Endothelial cell of umbilical vein (primary cell): ENCODE measurements around the gene FBXO11. TPM values are rescaled to one million over a fixed set of nuclear protein-coding genes. Genes with fewer than 3 reads are reported as not detected.

ENCODE experiments used
- BruUV-seq: library from RNA; stranded (reverse); fragments of 400-500 nt; replicated peaks from 2 replicates; lab custom pipeline; 2021; lab: Mats Ljungman, UMichigan
- CTCF ChIA-PET: fragments of 300-600, 350-600 bp; sonication (Branson Sonifier 250); formaldehyde crosslinking; loops from one replicate; lab custom pipeline; 2021; ENCODE audit warnings: antibody characterized with exemption, inconsistent platforms; lab: Charles Lee
- POLR2A ChIA-PET: fragments of 300-600, 350-600 bp; sonication (Branson Sonifier 250); formaldehyde crosslinking; loops from one replicate; lab custom pipeline; 2021; ENCODE audit warnings: antibody characterized with exemption, inconsistent platforms; lab: Charles Lee
- DNase-seq: peaks from one replicate; pipeline ENCODE4 v3.0.0-alpha.2; 2011; ENCODE audit warnings: low read depth, low spot score
- FAIRE-seq: peaks from 2 replicates; lab custom pipeline; 2011; peaks lifted over from hg19 to GRCh38; lab: Jason Lieb, UNC
- H2AFZ ChIP-seq: 2 replicates; pipeline ENCODE4 v1.6.0; 2012; ENCODE audit warnings: low read depth, low read length, control low read depth, inconsistent platforms
- H3K27ac ChIP-seq: 2 replicates; pipeline ENCODE4 v1.5.1; 2011; ENCODE audit warnings: low read depth, mild to moderate bottlenecking, control low read depth, low read length, moderate library complexity; ENCODE audit not compliant: insufficient read depth
- H3K27me3 ChIP-seq, 2 experiments: 2 replicates each; pipeline versions ENCODE4 v1.6.0 to v1.6.1; 2011; ENCODE audit warnings: low read length in 2 of 2, mixed read lengths in 1 of 2; ENCODE audit not compliant: control insufficient read depth in 2 of 2, insufficient read depth in 2 of 2
- H3K36me3 ChIP-seq, 2 experiments: 2 replicates in 1 of 2; 3 replicates in 1 of 2; pipeline ENCODE4 v1.5.1; 2011; ENCODE audit warnings: low read length in 2 of 2, mild to moderate bottlenecking in 1 of 2, moderate library complexity in 1 of 2; ENCODE audit not compliant: control insufficient read depth in 2 of 2, insufficient read depth in 2 of 2; ENCODE audit errors: extremely low read depth in 1 of 2
- H3K4me1 ChIP-seq: 3 replicates; pipeline ENCODE4 v1.5.1; 2011; ENCODE audit warnings: mild to moderate bottlenecking, low read length; ENCODE audit not compliant: control insufficient read depth, insufficient read depth; ENCODE audit errors: extremely low read depth
- H3K4me2 ChIP-seq: 2 replicates; pipeline ENCODE4 v1.6.1; 2011; ENCODE audit warnings: low read length, control low read depth, mixed read lengths; ENCODE audit not compliant: insufficient read depth
- H3K4me3 ChIP-seq, 3 experiments: fragments of 200-600 bp in 1 of 3; sonication (generic), shearing (Covaris generic) in 1 of 3; replicated peaks in 1 of 3; 2 replicates each; pipeline ENCODE4 v1.5.1; 2011 to 2016; ENCODE audit warnings: control low read depth in 3 of 3, low read length in 3 of 3, mild to moderate bottlenecking in 2 of 3, inconsistent platforms in 1 of 3, low read depth in 1 of 3, moderate library complexity in 1 of 3; ENCODE audit not compliant: insufficient read depth in 1 of 3
- H3K79me2 ChIP-seq: 2 replicates; pipeline ENCODE4 v1.6.0; 2012; ENCODE audit warnings: low read length, inconsistent platforms; ENCODE audit not compliant: control insufficient read depth, insufficient read depth
- H3K9ac ChIP-seq: replicated peaks from 2 replicates; pipeline ENCODE3; 2011; ENCODE audit warnings: low read length, control low read depth; ENCODE audit not compliant: insufficient read depth; ENCODE audit errors: extremely low read depth
- H3K9me1 ChIP-seq: replicated peaks from 3 replicates; pipeline ENCODE4 v1.6.0; 2011; ENCODE audit warnings: mild to moderate bottlenecking, low read length; ENCODE audit not compliant: control insufficient read depth, insufficient read depth; ENCODE audit errors: extremely low read depth
- H3K9me3 ChIP-seq: replicated peaks from 2 replicates; pipeline ENCODE4 v1.5.1; 2012; ENCODE audit warnings: low read length, inconsistent platforms; ENCODE audit not compliant: control insufficient read depth, insufficient read depth
- H4K20me1 ChIP-seq: replicated peaks from 2 replicates; pipeline ENCODE3; 2011; ENCODE audit warnings: mild to moderate bottlenecking, low read length; ENCODE audit not compliant: control insufficient read depth, insufficient read depth; ENCODE audit errors: extremely low read depth
- FOS ChIP-seq: IDR thresholded peaks from 2 replicates; pipeline ENCODE4 v1.6.1; 2011; ENCODE audit warnings: mild to moderate bottlenecking, low read length, moderate library complexity, borderline replicate concordance; ENCODE audit not compliant: insufficient read depth
- GATA2 ChIP-seq: IDR thresholded peaks from 2 replicates; pipeline ENCODE4 v1.7.0; 2011; ENCODE audit warnings: low read depth, mild to moderate bottlenecking, moderate library complexity, mixed read lengths, low read length; ENCODE audit not compliant: insufficient read length, insufficient read depth
- JUN ChIP-seq: IDR thresholded peaks from 2 replicates; pipeline ENCODE4 v1.6.1; 2011; ENCODE audit warnings: borderline replicate concordance, low read depth; ENCODE audit not compliant: insufficient read length, insufficient read depth
- MYC ChIP-seq: IDR thresholded peaks from one replicate; pipeline ENCODE4 v1.6.1; 2011; ENCODE audit warnings: mild to moderate bottlenecking, low read depth, low read length
- POLR2AphosphoS5 ChIP-seq: IDR thresholded peaks from 2 replicates; pipeline ENCODE4 v1.6.1; 2012; ENCODE audit warnings: low read depth, mild to moderate bottlenecking, control low read depth, low read length, moderate library complexity; ENCODE audit not compliant: insufficient read depth
- dilution Hi-C: fragments of 300-500 bp; cut with MboI; formaldehyde crosslinking; loops from one replicate; pipeline ENCODE4 v1.15.0; 2019; ENCODE audit warnings: low sequenced_read_pairs; ENCODE audit not compliant: extremely low pct_ligation_motif_present
- intact Hi-C: fragments of 100-400 bp; cut with micrococcal nuclease; formaldehyde crosslinking; loops from one replicate; pipeline ENCODE4 v1.10.0; 2022
- polyA plus RNA-seq, 4 experiments: library from polyadenylated mRNA; depleted of rRNA in 3 of 4; stranded (reverse) in 3 of 4; unstranded in 1 of 4; fragments of >200 nt; gene quantifications; 2 replicates each; pipeline versions ENCODE4 v1.2.1 to v1.2.3, GENCODE V29; 2011 to 2012; ENCODE audit warnings: missing spikeins in 1 of 4
- total RNA-seq: library from RNA; stranded (reverse); gene quantifications from 2 replicates; pipeline ENCODE4 v1.2.3, GENCODE V29; 2021
- TF ChIP-seq, protein P1 (sequence below): IDR thresholded peaks from 2 replicates; pipeline ENCODE4 v1.6.1; 2011; ENCODE audit not compliant: insufficient read depth, insufficient read length

The FBXO11 gene
- total and polyA plus RNA-seq, 2 donors (not counting 3 experiments of a cell fraction or from before 2014, with no cell fraction given), result 23.4 to 59.6 TPM

DNA sequence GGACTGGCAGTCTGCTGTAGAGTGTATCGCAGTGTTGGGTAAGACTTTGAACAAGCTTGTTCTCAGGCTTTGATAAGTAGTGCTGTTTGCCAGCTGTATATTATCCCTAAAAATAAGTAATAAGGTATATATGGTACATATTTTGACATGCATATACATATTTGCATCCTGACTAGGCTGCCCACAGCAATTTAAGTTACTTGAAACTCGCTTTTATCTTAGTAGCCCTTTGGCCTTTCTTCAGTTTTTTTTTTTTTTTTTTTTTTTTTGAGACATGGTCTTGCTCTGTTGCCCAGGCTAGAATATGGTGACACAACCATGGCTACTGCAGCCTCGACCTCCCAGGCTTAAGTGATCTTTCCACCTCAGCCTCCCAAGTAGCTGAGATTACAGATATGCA, 105.2 kb downstream of the FBXO11 start:
- H3K9ac ChIP-seq, result no peak overlapping the region
- ChIA-PET CTCF (interaction anchor here (0.8 kb wide), 1 partner anchor 306 kb away, joined by 3 read pairs; no protein-coding TSS in a partner anchor), POLR2A (no interaction called here)
- H3K27ac ChIP-seq, result no peak overlapping the region
- peaks cover 13% of the 10 kb centered on the region for H3K79me2 ChIP-seq
- dilution Hi-C loops (no loop called here), intact Hi-C loops (no loop called here)
- DNase-seq, result no peak
- BruUV-seq, result no TSS peak
- H3K4me1 ChIP-seq, result no peaks in the 10 kb centered on the region
- H3K4me2 ChIP-seq, result no peak overlapping the region
- peaks cover 35 to 43% of the 10 kb centered on the region in 2 experiments for H3K36me3 ChIP-seq
- no peaks in the 10 kb centered on the region for H3K9me1 ChIP-seq
- peaks cover 8% of the 10 kb centered on the region for H4K20me1 ChIP-seq
- FAIRE-seq, result no peak
- no peak overlapping the region for H2AFZ ChIP-seq
- no peak overlapping the region for H3K4me3 ChIP-seq
- TF ChIP-seq JUN (no peak), FOS (no peak), GATA2 (no peak), POLR2AphosphoS5 (no peak), MYC (no peak)
- TF ChIP-seq, protein P1, sequence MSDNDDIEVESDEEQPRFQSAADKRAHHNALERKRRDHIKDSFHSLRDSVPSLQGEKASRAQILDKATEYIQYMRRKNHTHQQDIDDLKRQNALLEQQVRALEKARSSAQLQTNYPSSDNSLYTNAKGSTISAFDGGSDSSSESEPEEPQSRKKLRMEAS, result no peak
- H3K27me3 ChIP-seq, result no peaks in the 10 kb centered on the region
- H3K9me3 ChIP-seq, result no peaks in the 10 kb centered on the region

DNA sequence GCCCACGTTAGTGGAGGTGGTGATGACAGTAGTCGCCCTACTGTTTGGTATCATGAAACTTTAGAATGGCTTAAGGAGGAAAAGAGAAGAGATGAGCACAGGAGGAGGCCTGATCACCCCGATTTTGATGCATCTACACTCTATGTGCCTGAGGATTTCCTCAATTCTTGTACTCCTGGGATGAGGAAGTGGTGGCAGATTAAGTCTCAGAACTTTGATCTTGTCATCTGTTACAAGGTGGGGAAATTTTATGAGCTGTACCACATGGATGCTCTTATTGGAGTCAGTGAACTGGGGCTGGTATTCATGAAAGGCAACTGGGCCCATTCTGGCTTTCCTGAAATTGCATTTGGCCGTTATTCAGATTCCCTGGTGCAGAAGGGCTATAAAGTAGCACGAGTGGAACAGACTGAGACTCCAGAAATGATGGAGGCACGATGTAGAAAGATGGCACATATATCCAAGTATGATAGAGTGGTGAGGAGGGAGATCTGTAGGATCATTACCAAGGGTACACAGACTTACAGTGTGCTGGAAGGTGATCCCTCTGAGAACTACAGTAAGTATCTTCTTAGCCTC, 107.2 kb downstream of the FBXO11 start:
- dilution Hi-C loops, result no loop called here
- Histone ChIP-seq H3K79me2 (peaks cover 22% of the 10 kb centered on the region), H3K36me3 (peaks cover 26 to 27% of the 10 kb centered on the region in 2 experiments)

More for the DNA sequence above, 107.2 kb downstream of the FBXO11 start:
- no peaks in the 10 kb centered on the region for H3K9me3 ChIP-seq
- H3K9ac ChIP-seq, result no peak overlapping the region
- no peaks in the 10 kb centered on the region for H3K4me1 ChIP-seq
- intact Hi-C loops, result no loop called here
- H3K27ac ChIP-seq, result no peak overlapping the region
- no peak for DNase-seq
- no peak overlapping the region for H2AFZ ChIP-seq
- FAIRE-seq, result no peak
- no peak overlapping the region for H3K4me3 ChIP-seq
- no peaks in the 10 kb centered on the region for H3K9me1 ChIP-seq
- no peak for TF ChIP-seq POLR2AphosphoS5
- no peak for TF ChIP-seq MYC
- no peak for TF ChIP-seq GATA2
- no peak for TF ChIP-seq JUN
- H3K4me2 ChIP-seq, result no peak overlapping the region
- ChIA-PET POLR2A (no interaction called here), CTCF (no interaction called here)
- BruUV-seq, result TSS peak; percentile 23
- H3K27me3 ChIP-seq, result no peaks in the 10 kb centered on the region
- peaks cover 8% of the 10 kb centered on the region for H4K20me1 ChIP-seq
